ENCODE measurements around the gene RBCK1. TPM values are rescaled to one million over a fixed set of nuclear protein-coding genes. Genes with fewer than 3 reads are reported as not detected.

RBCK1 gene
- total and polyA plus RNA-seq, 10 of the 15 experiments (the other 5 are each of a cell fraction or from before 2014, with no cell fraction given) = 14.1 to 99.7 (median 76.0) TPM

DNA sequence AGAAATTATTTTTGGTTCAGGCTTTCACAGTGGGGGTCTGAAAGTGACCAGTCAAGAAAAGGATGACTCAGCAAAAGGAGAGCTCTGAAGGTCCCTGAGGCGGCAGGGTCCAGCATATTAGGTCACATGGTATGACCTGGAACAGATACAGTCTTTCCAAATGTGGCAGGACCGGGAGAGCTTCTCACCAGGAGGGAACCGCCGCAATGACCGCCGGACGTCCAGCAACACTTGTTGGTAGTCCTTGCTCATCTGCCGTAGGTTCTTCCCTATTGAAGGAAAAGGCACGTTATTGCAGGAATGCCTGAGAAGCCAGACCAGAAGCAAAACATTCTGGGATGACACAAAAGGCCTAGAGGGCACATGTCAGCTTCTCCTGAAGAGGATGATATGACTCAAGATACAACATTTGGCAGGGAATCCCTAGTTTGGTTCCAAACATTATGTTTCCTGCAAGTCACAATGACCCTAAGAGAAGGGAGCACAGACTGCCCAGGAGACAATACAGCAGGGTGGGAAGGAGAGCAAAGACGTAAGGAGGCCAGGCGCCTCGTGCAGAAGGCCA, 36.8 kb downstream of the RBCK1 start:
- WGBS (ENCODE audit: insufficient coverage, insufficient replicate concordance, low lambda C conversion rate, missing lambda C conversion rate) = 95% methylated on average over 12 of the region's 12 CpGs

More for the DNA sequence above, 36.8 kb downstream of the RBCK1 start:
- Histone ChIP-seq H3K27me3 (replicated peaks in 1 of 2; ENCODE audit: control insufficient read depth in 2 of 2, insufficient read depth in 2 of 2, low read length in 1 of 2) (no peaks in the 10 kb centered on the region), H2AFZ (ENCODE audit: control insufficient read depth, low read depth, low read length) (no peak overlapping the region), H3K9ac (ENCODE audit: control insufficient read depth, insufficient read depth, low read length) (no peak overlapping the region), H3K9me3 (replicated peaks; ENCODE audit: control insufficient read depth, insufficient read depth, low read length) (no peaks in the 10 kb centered on the region), H4K20me1 (ENCODE audit: control insufficient read depth, insufficient read depth) (no peaks in the 10 kb centered on the region; the same call in none of the 2 replicates), H3K4me3 (no peak overlapping the region), H3K36me3 (ENCODE audit: control insufficient read depth in 2 of 2, insufficient read depth in 2 of 2, low read length in 1 of 2) (peaks cover 8 to 35% of the 10 kb centered on the region in 2 experiments), H3K27ac (ENCODE audit: control insufficient read depth, insufficient read depth) (no peak overlapping the region), H3K4me1 (ENCODE audit: control insufficient read depth, insufficient read depth, low read length) (no peaks in the 10 kb centered on the region; the same call in 1 of the 2 replicates), H3K4me2 (ENCODE audit: control insufficient read depth, insufficient read depth) (no peak overlapping the region), H3K79me2 (ENCODE audit: control insufficient read depth, insufficient read depth, low read length) (peaks cover 4% of the 10 kb centered on the region)
- FAIRE-seq = no peak
- no peak for TF ChIP-seq TARDBP (IDR thresholded peaks at IDR 0.05; ENCODE audit: borderline replicate concordance)
- TF ChIP-seq ZSCAN29 (IDR thresholded peaks at IDR 0.05) = no peak
- TF ChIP-seq POU2F2 (IDR thresholded peaks at IDR 0.05; ENCODE audit: borderline replicate concordance, low read depth, low read length) = no peak
- no peak for TF ChIP-seq STAT3 (IDR thresholded peaks at IDR 0.05; ENCODE audit: low read depth, low read length)
- TF ChIP-seq IKZF1 (conservative IDR thresholded peaks at IDR 0.05) = no peak
- no peak for TF ChIP-seq PAX8 (IDR thresholded peaks at IDR 0.05)
- TF ChIP-seq NFIC (IDR thresholded peaks at IDR 0.05; ENCODE audit: low read depth, low read length) = no peak
- no peak for TF ChIP-seq DPF2 (IDR thresholded peaks at IDR 0.05)
- TF ChIP-seq ZNF384 (IDR thresholded peaks at IDR 0.05; ENCODE audit: borderline replicate concordance, low read depth, low read length) = no peak
- no peak for TF ChIP-seq SUZ12 (IDR thresholded peaks at IDR 0.05; ENCODE audit: unreplicated experiment)
- no peak for TF ChIP-seq ESRRA (IDR thresholded peaks at IDR 0.05; ENCODE audit: low read length)
- TF ChIP-seq, protein P1, sequence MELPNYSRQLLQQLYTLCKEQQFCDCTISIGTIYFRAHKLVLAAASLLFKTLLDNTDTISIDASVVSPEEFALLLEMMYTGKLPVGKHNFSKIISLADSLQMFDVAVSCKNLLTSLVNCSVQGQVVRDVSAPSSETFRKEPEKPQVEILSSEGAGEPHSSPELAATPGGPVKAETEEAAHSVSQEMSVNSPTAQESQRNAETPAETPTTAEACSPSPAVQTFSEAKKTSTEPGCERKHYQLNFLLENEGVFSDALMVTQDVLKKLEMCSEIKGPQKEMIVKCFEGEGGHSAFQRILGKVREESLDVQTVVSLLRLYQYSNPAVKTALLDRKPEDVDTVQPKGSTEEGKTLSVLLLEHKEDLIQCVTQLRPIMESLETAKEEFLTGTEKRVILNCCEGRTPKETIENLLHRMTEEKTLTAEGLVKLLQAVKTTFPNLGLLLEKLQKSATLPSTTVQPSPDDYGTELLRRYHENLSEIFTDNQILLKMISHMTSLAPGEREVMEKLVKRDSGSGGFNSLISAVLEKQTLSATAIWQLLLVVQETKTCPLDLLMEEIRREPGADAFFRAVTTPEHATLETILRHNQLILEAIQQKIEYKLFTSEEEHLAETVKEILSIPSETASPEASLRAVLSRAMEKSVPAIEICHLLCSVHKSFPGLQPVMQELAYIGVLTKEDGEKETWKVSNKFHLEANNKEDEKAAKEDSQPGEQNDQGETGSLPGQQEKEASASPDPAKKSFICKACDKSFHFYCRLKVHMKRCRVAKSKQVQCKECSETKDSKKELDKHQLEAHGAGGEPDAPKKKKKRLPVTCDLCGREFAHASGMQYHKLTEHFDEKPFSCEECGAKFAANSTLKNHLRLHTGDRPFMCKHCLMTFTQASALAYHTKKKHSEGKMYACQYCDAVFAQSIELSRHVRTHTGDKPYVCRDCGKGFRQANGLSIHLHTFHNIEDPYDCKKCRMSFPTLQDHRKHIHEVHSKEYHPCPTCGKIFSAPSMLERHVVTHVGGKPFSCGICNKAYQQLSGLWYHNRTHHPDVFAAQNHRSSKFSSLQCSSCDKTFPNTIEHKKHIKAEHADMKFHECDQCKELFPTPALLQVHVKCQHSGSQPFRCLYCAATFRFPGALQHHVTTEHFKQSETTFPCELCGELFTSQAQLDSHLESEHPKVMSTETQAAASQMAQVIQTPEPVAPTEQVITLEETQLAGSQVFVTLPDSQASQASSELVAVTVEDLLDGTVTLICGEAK (IDR thresholded peaks at IDR 0.05; ENCODE audit: borderline replicate concordance) = no peak
- no peak for TF ChIP-seq CBX5 (IDR thresholded peaks at IDR 0.05; ENCODE audit: low read depth)
- no peak for TF ChIP-seq SMAD5 (IDR thresholded peaks at IDR 0.05; ENCODE audit: low read depth)
- no peak for TF ChIP-seq PML (IDR thresholded peaks at IDR 0.05; ENCODE audit: low read length)
- no peak for TF ChIP-seq RBBP5 (conservative IDR thresholded peaks at IDR 0.05)
- no peak for TF ChIP-seq ZNF622 (IDR thresholded peaks at IDR 0.05)
- no TSS peak for BruUV-seq (replicated peaks)
- RAD21 ChIA-PET (ENCODE audit: unreplicated experiment) = no interaction called here
- no peak for ATAC-seq
- SMC1A ChIA-PET (ENCODE audit: uncharacterized antibody, unreplicated experiment) = no interaction called here
- intact Hi-C loops (cut with micrococcal nuclease; ENCODE audit: unreplicated experiment) = no loop called here
- in situ Hi-C loops (cut with MboI) = no loop called here
- CTCF ChIA-PET = interaction anchor here (1.1 to 2.0 kb wide), 2 partner anchors 12 to 13 kb away, joined by 3 to 6 read pairs; no protein-coding TSS in a partner anchor
- POLR2A ChIA-PET = no interaction called here
- DNase-seq (ENCODE audit: low read depth, low spot score) = no peak

All from GM12878 (cell line).